HepG2 (cell line): ENCODE results near the gene ANKS3.

ENCODE experiments used
- NRL ChIP-seq: sonication (generic); formaldehyde crosslinking; IDR thresholded peaks from 2 replicates; pipeline ENCODE4 v1.5.0; 2020; ENCODE audit warnings: missing genetic modification reagents, mild to moderate bottlenecking, moderate library complexity, borderline replicate concordance
- XBP1 ChIP-seq: sonication (generic); formaldehyde crosslinking; IDR thresholded peaks from 2 replicates; pipeline ENCODE4 v1.5.0; 2020; ENCODE audit warnings: missing genetic modification reagents
- TF ChIP-seq, protein P1 (sequence below): sonication (generic); formaldehyde crosslinking; IDR thresholded peaks from 2 replicates; pipeline ENCODE4 v1.5.0; 2020; ENCODE audit warnings: mild to moderate bottlenecking, missing genetic modification reagents, moderate library complexity

DNA sequence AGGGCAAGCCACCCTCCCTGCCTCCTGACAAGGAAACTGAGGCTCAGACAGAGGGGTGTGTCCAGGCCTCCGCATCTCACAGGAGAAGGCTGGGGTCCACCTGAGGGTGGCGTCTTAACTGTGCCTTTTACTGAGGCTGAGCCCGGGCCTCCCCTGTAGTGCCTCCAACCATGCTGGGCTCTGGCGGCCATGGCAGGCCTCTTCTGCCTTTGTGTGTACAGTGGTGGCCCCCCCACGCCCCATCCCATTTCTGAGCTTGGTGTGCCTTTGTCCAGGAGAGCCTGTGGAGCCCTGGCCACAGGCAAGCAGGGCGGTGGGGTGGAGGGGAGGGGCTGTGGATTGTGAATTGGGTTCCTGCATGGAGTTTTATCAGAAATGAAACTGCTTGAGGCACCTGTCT lies 78.3 kb downstream of the ANKS3 start:
- TF ChIP-seq, protein P1, sequence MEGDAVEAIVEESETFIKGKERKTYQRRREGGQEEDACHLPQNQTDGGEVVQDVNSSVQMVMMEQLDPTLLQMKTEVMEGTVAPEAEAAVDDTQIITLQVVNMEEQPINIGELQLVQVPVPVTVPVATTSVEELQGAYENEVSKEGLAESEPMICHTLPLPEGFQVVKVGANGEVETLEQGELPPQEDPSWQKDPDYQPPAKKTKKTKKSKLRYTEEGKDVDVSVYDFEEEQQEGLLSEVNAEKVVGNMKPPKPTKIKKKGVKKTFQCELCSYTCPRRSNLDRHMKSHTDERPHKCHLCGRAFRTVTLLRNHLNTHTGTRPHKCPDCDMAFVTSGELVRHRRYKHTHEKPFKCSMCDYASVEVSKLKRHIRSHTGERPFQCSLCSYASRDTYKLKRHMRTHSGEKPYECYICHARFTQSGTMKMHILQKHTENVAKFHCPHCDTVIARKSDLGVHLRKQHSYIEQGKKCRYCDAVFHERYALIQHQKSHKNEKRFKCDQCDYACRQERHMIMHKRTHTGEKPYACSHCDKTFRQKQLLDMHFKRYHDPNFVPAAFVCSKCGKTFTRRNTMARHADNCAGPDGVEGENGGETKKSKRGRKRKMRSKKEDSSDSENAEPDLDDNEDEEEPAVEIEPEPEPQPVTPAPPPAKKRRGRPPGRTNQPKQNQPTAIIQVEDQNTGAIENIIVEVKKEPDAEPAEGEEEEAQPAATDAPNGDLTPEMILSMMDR (CRISPR knock-in tag): no peak
- TF ChIP-seq XBP1 (no peak), NRL (CRISPR knock-in tag) (no peak)
